Measurements from ENCODE around the gene MARCHF2. TPM values are rescaled to one million over a fixed set of nuclear protein-coding genes. Genes with fewer than 3 reads are reported as not detected.
A peak's percentile ranks its signal among the peaks of the same experiment; 100 is the strongest.

Gene MARCHF2, protein sequence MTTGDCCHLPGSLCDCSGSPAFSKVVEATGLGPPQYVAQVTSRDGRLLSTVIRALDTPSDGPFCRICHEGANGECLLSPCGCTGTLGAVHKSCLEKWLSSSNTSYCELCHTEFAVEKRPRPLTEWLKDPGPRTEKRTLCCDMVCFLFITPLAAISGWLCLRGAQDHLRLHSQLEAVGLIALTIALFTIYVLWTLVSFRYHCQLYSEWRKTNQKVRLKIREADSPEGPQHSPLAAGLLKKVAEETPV
- 26.7 TPM for polyA plus RNA-seq (2013)

DNA sequence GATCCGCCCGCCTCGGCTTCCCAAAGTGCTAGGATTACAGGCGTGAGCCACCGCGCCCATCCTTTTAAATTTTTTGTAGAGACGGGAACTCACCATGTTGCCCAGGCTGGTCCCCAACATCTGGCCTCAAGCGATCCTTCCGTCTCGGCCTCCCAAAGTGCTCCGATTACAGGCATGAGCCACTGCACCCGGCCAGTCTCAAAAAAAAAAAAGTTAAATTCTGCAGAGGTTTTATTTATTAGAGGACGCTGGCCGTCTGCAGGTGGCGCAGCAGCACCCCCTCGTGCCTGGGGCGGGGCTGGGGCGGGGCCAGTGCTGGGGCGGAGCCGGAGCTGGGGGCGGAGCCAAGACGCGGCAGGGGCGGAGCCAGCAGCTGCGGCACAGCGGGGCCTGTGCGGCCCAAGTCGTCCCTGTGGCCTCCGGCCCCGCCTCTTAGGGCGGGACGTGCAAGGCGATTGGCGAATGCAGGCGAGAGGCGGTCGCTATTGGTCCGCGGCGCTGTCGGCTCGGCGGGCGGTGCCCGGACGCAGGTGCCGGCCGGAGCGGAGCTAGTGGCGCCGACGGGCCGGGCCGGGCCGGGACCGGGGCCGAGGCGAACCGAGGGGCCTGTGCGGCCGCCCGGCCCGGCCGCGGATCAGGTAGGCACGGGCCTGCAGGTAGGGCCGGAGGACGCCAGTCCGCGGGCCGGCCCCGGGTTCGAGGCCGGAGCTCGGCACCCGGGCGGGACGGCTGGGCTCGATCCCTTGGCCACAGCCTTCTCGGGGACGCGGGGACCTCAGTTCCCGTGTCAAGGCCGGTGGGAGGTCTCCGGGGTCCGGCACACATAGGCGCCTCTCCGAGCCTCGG lies at the start of gene MARCHF2:
Gene MARCHF2 (plus strand): TSS at position 523 of the 846 bp plus-strand sequence. CDS start 8,536 bp downstream, outside the sequence.
- H3K4me1 ChIP-seq (ENCODE audit: control extremely low read depth in 1 of 4, control insufficient read depth in 4 of 4, insufficient read depth in 4 of 4, low read length in 3 of 4), result peaks cover 5 to 43% (median 39%) of the 10 kb centered on the region in 4 experiments
- peak within 1 kb of the TSS in 1 of 2 experiments; percentile 70 for H3K27ac ChIP-seq (ENCODE audit: insufficient read depth in 1 of 2, low read depth in 1 of 2, low read length in 2 of 2, poor library complexity in 1 of 2, severe bottlenecking in 2 of 2)
- WGBS (ENCODE audit: insufficient coverage), result 6% methylated on average over 78 of the region's 89 CpGs
- no peaks in the 10 kb centered on the region for H3K27me3 ChIP-seq (replicated peaks in 2 of 5; ENCODE audit: control insufficient read depth in 4 of 5, insufficient read depth in 5 of 5, low read length in 4 of 5)
- POLR2A ChIA-PET, result interaction anchor here (0.6 to 2.8 kb wide), 4 partner anchors 22 to 168 kb away, joined by 3 to 13 read pairs (median 4); partner anchors contain the start of gene HNRNPM
- H3K9me3 ChIP-seq (ENCODE audit: control extremely low read depth in 1 of 5, control insufficient read depth in 4 of 5, insufficient read depth in 2 of 5, low read depth in 1 of 5, low read length in 4 of 5), result no peaks in the 10 kb centered on the region
- CTCF ChIA-PET, result interaction anchor here (0.7 to 2.5 kb wide), 11 partner anchors 12 to 74 kb away, joined by 3 to 11 read pairs (median 3); no protein-coding TSS in a partner anchor
- DNase-seq, result peak; percentile 96 to 98 (median 97)
- peak within 1 kb of the TSS; percentile 53 to 89 (median 79) for H3K4me3 ChIP-seq (ENCODE audit: control insufficient read depth in 1 of 7, extremely low read depth in 1 of 7, insufficient read depth in 4 of 7, low read depth in 2 of 7, low read length in 6 of 7)
- H3K36me3 ChIP-seq (ENCODE audit: control insufficient read depth in 4 of 4, insufficient read depth in 4 of 4, low read length in 3 of 4), result no peaks in the 10 kb centered on the region

DNA sequence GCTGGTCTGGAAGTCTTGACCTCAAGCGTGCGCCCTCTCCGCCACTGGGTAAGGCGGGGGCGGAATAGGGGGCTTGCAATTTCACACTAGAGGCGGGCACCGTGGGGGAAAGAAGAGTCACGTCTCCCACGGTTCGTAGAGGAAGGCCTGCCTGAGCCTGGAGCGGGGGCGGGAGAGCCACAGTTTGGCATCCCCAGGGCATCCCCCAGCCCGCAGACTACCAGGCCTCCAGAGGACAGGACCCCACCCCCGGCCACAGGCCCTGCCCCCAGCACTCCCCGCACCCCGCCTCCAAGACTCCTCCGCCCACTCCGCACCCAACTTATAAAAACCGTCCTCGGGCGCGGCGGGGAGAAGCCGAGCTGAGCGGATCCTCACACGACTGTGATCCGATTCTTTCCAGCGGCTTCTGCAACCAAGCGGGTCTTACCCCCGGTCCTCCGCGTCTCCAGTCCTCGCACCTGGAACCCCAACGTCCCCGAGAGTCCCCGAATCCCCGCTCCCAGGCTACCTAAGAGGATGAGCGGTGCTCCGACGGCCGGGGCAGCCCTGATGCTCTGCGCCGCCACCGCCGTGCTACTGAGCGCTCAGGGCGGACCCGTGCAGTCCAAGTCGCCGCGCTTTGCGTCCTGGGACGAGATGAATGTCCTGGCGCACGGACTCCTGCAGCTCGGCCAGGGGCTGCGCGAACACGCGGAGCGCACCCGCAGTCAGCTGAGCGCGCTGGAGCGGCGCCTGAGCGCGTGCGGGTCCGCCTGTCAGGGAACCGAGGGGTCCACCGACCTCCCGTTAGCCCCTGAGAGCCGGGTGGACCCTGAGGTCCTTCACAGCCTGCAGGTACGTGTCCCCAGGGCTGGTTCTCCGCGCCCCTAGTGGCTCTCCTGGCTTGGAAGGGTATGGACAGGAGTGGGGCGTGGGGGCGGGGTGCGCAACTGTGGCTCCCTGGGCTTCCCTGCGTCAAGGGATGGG lies 49.0 kb upstream of the MARCHF2 start, which contains the start of gene ANGPTL4:
Gene ANGPTL4 (plus strand): TSS at position 353 of the 969 bp plus-strand sequence. CDS start 167 bp downstream, at position 520.
- Histone ChIP-seq H3K27ac (ENCODE audit: insufficient read depth in 1 of 2, low read depth in 1 of 2, low read length in 2 of 2, poor library complexity in 1 of 2, severe bottlenecking in 2 of 2) (no peak within 1 kb of the TSS), H3K36me3 (ENCODE audit: control insufficient read depth in 4 of 4, insufficient read depth in 4 of 4, low read length in 3 of 4) (no peaks in the 10 kb centered on the region), H3K4me3 (ENCODE audit: control insufficient read depth in 1 of 7, extremely low read depth in 1 of 7, insufficient read depth in 4 of 7, low read depth in 2 of 7, low read length in 6 of 7) (peak within 1 kb of the TSS in 5 of 7 experiments; percentile 25 to 71 (median 48)), H3K9me3 (ENCODE audit: control extremely low read depth in 1 of 5, control insufficient read depth in 4 of 5, insufficient read depth in 2 of 5, low read depth in 1 of 5, low read length in 4 of 5) (no peaks in the 10 kb centered on the region), H3K27me3 (replicated peaks in 2 of 5; ENCODE audit: control insufficient read depth in 4 of 5, insufficient read depth in 5 of 5, low read length in 4 of 5) (peaks cover 0 to 62% (median 21%) of the 10 kb centered on the region in 5 experiments), H3K4me1 (ENCODE audit: control extremely low read depth in 1 of 4, control insufficient read depth in 4 of 4, insufficient read depth in 4 of 4, low read length in 3 of 4) (peaks cover 0 to 37% (median 26%) of the 10 kb centered on the region in 4 experiments)
- CTCF ChIA-PET, result interaction anchor here (3.4 kb wide), 1 partner anchor 9 kb away, joined by 21 read pairs; no protein-coding TSS in a partner anchor
- POLR2A ChIA-PET, result interaction anchor here (0.6 kb wide), 1 partner anchor 71 kb away, joined by 3 read pairs; no protein-coding TSS in a partner anchor
- peak in 2 of 3 donors; percentile 50 to 61 for DNase-seq
- 1% methylated on average over 68 of the region's 81 CpGs for WGBS (ENCODE audit: insufficient coverage)

DNA sequence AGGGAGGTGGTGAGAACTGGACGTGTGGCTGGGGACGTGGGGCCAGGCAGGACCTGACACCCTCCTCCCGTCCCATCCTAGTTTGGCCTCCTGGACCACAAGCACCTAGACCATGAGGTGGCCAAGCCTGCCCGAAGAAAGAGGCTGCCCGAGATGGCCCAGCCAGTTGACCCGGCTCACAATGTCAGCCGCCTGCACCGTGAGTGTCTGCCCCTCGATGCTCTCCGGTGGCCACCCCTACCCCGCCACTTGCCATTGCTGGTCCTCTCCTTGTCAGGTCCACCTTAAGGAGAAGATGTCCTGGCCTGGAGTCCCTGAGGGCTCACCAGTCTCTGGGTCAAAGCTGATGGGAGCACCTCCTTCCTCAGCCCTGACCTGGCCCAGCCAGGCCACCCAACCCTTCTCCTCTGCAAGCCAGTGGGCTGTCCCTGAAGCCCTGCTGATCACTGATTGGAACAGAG lies 47.0 kb upstream of the MARCHF2 start:
- DNase-seq, result no peak
- no peak overlapping the region for H3K4me3 ChIP-seq (ENCODE audit: control insufficient read depth in 1 of 7, extremely low read depth in 1 of 7, insufficient read depth in 4 of 7, low read depth in 2 of 7, low read length in 6 of 7)
- 99% methylated on average over 11 of the region's 11 CpGs for WGBS (ENCODE audit: insufficient coverage)
- peaks cover 0 to 42% (median 30%) of the 10 kb centered on the region in 4 experiments for H3K4me1 ChIP-seq (ENCODE audit: control extremely low read depth in 1 of 4, control insufficient read depth in 4 of 4, insufficient read depth in 4 of 4, low read length in 3 of 4)
- no peaks in the 10 kb centered on the region for H3K9me3 ChIP-seq (ENCODE audit: control extremely low read depth in 1 of 5, control insufficient read depth in 4 of 5, insufficient read depth in 2 of 5, low read depth in 1 of 5, low read length in 4 of 5)
- POLR2A ChIA-PET, result interaction anchor here (1.6 kb wide), 1 partner anchor 24 kb away, joined by 4 read pairs; the partner anchor contains the start of gene RAB11B
- H3K27ac ChIP-seq (ENCODE audit: insufficient read depth in 1 of 2, low read depth in 1 of 2, low read length in 2 of 2, poor library complexity in 1 of 2, severe bottlenecking in 2 of 2), result no peak overlapping the region
- no peaks in the 10 kb centered on the region for H3K36me3 ChIP-seq (ENCODE audit: control insufficient read depth in 4 of 4, insufficient read depth in 4 of 4, low read length in 3 of 4)
- peaks cover 0 to 62% (median 21%) of the 10 kb centered on the region in 5 experiments for H3K27me3 ChIP-seq (replicated peaks in 2 of 5; ENCODE audit: control insufficient read depth in 4 of 5, insufficient read depth in 5 of 5, low read length in 4 of 5)
- CTCF ChIA-PET, result interaction anchor here (3.4 kb wide), 1 partner anchor 11 kb away, joined by 21 read pairs; no protein-coding TSS in a partner anchor

DNA sequence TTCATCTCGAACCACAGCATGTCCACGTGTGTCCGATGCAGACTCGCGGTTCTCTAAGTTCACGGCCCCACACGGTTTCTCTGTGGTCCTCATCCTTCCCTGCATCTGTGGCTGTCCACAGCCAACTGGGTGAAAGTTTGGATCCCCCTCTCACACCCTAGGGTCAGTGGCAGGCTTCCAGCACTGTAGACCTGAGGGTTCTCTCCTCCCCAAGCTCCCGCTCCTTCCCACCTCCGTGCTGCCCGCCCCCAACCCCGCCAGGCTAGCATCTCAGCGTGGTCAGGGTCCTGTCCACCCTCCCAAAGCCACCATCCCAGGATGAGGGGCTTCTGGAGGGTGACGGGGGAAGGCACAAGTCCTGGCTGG lies 46.2 kb upstream of the MARCHF2 start:
- ChIA-PET POLR2A (interaction anchor here (1.6 kb wide), 1 partner anchor 23 kb away, joined by 4 read pairs; the partner anchor contains the start of gene RAB11B), CTCF (interaction anchor here (1.6 kb wide), 1 partner anchor 13 kb away, joined by 7 read pairs; no protein-coding TSS in a partner anchor)
- no peaks in the 10 kb centered on the region for H3K9me3 ChIP-seq (ENCODE audit: control extremely low read depth in 1 of 5, control insufficient read depth in 4 of 5, insufficient read depth in 2 of 5, low read depth in 1 of 5, low read length in 4 of 5)
- WGBS (ENCODE audit: insufficient coverage), result 82% methylated on average over 8 of the region's 13 CpGs
- peaks cover 0 to 45% (median 33%) of the 10 kb centered on the region in 4 experiments for H3K4me1 ChIP-seq (ENCODE audit: control extremely low read depth in 1 of 4, control insufficient read depth in 4 of 4, insufficient read depth in 4 of 4, low read length in 3 of 4)
- DNase-seq, result no peak
- H3K27ac ChIP-seq (ENCODE audit: insufficient read depth in 1 of 2, low read depth in 1 of 2, low read length in 2 of 2, poor library complexity in 1 of 2, severe bottlenecking in 2 of 2), result no peak overlapping the region
- H3K27me3 ChIP-seq (replicated peaks in 2 of 5; ENCODE audit: control insufficient read depth in 4 of 5, insufficient read depth in 5 of 5, low read length in 4 of 5), result peaks cover 0 to 59% (median 21%) of the 10 kb centered on the region in 5 experiments
- no peak overlapping the region for H3K4me3 ChIP-seq (ENCODE audit: control insufficient read depth in 1 of 7, extremely low read depth in 1 of 7, insufficient read depth in 4 of 7, low read depth in 2 of 7, low read length in 6 of 7)
- no peaks in the 10 kb centered on the region for H3K36me3 ChIP-seq (ENCODE audit: control insufficient read depth in 4 of 4, insufficient read depth in 4 of 4, low read length in 3 of 4)

DNA sequence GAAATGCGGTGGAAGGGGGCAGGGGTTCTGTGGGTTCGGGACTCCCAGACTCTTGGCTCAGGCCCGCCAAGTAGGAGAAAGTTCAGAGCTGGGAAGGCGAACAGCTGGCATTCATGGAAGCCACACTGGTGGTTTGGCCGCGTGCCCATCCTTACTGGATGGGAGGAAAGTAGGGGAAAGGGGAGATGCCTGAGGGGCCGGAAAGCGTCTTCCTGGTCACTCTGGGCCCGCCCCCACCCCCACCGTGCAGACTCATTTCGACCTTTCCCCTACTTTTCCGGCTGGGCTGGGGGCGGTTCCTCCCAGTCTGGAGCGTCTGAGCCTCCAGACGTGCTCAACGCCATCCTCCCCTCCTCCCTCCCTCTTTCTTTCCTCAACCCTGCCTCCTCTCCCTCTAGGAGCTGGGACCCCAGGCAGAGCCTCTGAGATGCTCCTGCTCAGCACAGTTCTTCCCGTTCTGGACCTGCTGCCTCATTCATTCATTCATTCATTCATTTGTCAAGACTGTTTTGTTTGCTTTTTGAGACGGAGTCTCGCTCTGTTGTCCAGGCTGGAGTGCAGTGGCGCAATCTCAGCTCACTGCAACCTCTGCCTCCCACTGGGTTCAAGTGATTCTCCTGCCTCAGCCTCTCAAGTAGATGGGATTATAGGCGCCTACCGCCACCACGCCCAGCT lies 45.6 kb upstream of the MARCHF2 start:
- H3K4me1 ChIP-seq (ENCODE audit: control extremely low read depth in 1 of 4, control insufficient read depth in 4 of 4, insufficient read depth in 4 of 4, low read length in 3 of 4), result peaks cover 0 to 41% (median 31%) of the 10 kb centered on the region in 4 experiments
- H3K4me3 ChIP-seq (ENCODE audit: control insufficient read depth in 1 of 7, extremely low read depth in 1 of 7, insufficient read depth in 4 of 7, low read depth in 2 of 7, low read length in 6 of 7), result peak overlapping the region in 2 of 7 experiments; percentile 1 to 28
- ChIA-PET CTCF (interaction anchor here (0.7 to 1.6 kb wide), 3 partner anchors 10 to 77 kb away, joined by 3 to 7 read pairs (median 3); partner anchors contain the start of gene HNRNPM), POLR2A (interaction anchor here (1.6 kb wide), 1 partner anchor 22 kb away, joined by 4 read pairs; the partner anchor contains the start of gene RAB11B)
- WGBS (ENCODE audit: insufficient coverage), result 27% methylated on average over 18 of the region's 23 CpGs
- peaks cover 0 to 54% (median 21%) of the 10 kb centered on the region in 5 experiments for H3K27me3 ChIP-seq (replicated peaks in 2 of 5; ENCODE audit: control insufficient read depth in 4 of 5, insufficient read depth in 5 of 5, low read length in 4 of 5)
- H3K9me3 ChIP-seq (ENCODE audit: control extremely low read depth in 1 of 5, control insufficient read depth in 4 of 5, insufficient read depth in 2 of 5, low read depth in 1 of 5, low read length in 4 of 5), result no peaks in the 10 kb centered on the region
- H3K27ac ChIP-seq (ENCODE audit: insufficient read depth in 1 of 2, low read depth in 1 of 2, low read length in 2 of 2, poor library complexity in 1 of 2, severe bottlenecking in 2 of 2), result no peak overlapping the region
- no peak for DNase-seq
- H3K36me3 ChIP-seq (ENCODE audit: control insufficient read depth in 4 of 4, insufficient read depth in 4 of 4, low read length in 3 of 4), result no peaks in the 10 kb centered on the region

Data from common myeloid progenitor, CD34-positive (primary cell).